GM08714 (cell line): Measurements from ENCODE around the gene FAM149B1.

ENCODE experiments used
- H3K4me3 ChIP-seq: fragments of 200-500 bp; sonication (Bioruptor generic); 2 replicates; pipeline ENCODE4 v1.5.1; 2014; ENCODE audit warnings: mild to moderate bottlenecking, low read length, inconsistent platforms
- ZNF274 ChIP-seq: IDR thresholded peaks from 2 replicates; pipeline ENCODE4 v1.6.1; 2012; ENCODE audit warnings: mild to moderate bottlenecking, low read depth, low read length

The FAM149B1 gene

GRCh38 chr10:73161079-73161478, 6.8 kb upstream of the FAM149B1 start:
- no peak overlapping the region for H3K4me3 ChIP-seq
- TF ChIP-seq ZNF274, result no peak

- no peak for TF ChIP-seq ZNF274
- H3K4me3 ChIP-seq, result no peak overlapping the region
Measured at GRCh38 chr10:73161662-73162061, 6.3 kb upstream of the FAM149B1 start.

DNA sequence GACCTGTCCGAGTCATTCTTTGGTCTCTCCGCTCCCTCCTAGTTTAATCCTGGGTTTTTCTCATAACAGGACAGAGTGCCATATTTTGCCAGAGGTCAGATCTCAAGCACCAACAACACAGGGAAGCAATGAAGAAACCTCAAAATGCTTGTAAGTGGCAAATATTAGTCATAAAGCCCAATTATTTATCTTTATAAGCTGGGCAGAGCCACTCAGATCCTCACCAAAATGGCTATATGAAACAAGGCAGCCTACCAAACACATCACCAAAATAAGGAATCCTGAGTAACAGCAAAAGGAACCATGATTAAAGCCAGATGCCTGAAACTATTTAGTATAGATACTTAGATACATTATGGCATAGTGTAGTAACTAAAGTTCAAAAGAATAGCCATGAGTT, 4.8 kb upstream of the FAM149B1 start:
- no peak overlapping the region for H3K4me3 ChIP-seq
- TF ChIP-seq ZNF274, result no peak

GRCh38 chr10:73166972-73167371, 947 bp upstream of the FAM149B1 start:
- peak overlapping the region; percentile 100 for H3K4me3 ChIP-seq
- no peak for TF ChIP-seq ZNF274

GRCh38 chr10:73167458-73167782, 499 bp upstream of the FAM149B1 start:
- TF ChIP-seq ZNF274, result no peak
- H3K4me3 ChIP-seq, result peak overlapping the region; percentile 100

GRCh38 chr10:73168465-73168803, 515 bp downstream of the FAM149B1 start:
- no peak for TF ChIP-seq ZNF274
- peak overlapping the region; percentile 100 for H3K4me3 ChIP-seq

DNA sequence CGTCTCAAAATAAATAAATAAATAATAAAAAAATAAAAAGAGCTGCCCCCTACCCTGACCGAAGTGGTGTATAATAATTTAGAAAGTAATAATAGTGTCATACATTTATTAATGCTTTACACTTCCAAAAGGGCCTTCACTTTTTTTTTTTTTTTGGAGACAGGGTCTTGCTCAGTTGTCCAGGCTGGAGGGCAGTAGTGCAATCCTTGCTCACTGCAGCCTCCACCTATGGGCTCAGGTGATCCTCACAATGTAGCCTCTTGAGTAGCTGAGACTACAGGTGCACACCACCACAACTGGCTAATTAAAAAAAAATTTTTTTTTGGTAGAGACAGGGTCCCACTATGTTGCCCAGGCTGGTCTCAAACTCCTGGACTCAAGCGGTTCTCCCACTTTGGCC, 1.4 kb downstream of the FAM149B1 start:
- H3K4me3 ChIP-seq, result no peak overlapping the region
- no peak for TF ChIP-seq ZNF274

DNA sequence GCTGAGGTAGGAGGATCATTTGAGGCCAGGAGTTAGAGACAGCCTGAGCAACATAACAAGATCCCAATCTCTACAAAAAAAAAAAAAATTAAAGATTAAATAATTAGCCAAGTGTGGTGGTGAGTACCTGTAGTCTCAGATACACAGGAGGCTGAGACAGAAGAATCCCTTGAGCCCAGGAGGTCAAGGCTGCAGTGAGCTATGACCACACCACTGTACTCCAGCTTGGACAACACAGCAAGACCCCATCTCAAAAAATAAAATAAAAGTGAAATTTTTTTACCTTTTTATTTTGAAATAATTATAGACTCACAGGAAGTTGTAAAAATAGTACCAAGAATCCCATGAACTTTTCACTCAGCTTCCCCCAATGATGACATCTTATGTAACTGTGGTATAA, 4.9 kb downstream of the FAM149B1 start:
- H3K4me3 ChIP-seq, result no peak overlapping the region
- no peak for TF ChIP-seq ZNF274

DNA sequence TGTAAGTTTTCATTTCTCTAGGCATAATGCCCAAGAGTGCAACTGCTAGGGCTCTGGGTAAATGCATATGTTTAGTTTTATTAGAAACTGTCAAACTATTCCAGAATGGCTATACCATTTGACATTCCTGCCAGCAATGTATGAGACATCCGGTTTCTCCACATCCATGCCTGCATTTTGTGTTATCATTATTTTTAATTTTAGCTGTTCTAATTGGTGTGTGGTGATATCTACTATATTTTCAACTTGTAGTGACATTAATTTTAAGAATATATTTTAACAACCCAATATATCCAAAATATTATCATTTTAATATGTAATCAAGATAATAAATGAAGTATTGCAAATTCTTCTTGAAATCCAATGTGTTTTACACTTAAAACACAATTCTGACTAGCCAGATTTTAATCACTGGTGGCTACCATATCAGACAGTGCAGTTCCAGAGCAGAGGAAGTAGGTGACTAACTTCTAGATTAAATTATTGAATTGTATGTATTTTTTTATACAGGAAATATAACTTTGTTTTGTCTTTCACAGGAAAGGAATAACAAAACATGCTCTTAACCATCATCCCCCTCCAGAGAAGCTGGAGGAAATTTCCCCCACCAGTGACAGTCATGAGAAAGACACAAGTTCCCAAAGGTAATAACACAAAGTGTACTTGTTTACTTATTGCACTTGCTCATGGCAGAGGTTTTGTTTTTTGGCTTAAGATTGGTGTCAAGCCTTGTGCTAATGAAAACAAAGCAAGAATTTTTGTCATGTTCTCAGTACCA, 6.4 kb downstream of the FAM149B1 start:
- no peak for TF ChIP-seq ZNF274
- H3K4me3 ChIP-seq, result no peak overlapping the region

GRCh38 chr10:73182568-73182967, 14.6 kb downstream of the FAM149B1 start:
- TF ChIP-seq ZNF274, result no peak
- H3K4me3 ChIP-seq, result no peak overlapping the region

DNA sequence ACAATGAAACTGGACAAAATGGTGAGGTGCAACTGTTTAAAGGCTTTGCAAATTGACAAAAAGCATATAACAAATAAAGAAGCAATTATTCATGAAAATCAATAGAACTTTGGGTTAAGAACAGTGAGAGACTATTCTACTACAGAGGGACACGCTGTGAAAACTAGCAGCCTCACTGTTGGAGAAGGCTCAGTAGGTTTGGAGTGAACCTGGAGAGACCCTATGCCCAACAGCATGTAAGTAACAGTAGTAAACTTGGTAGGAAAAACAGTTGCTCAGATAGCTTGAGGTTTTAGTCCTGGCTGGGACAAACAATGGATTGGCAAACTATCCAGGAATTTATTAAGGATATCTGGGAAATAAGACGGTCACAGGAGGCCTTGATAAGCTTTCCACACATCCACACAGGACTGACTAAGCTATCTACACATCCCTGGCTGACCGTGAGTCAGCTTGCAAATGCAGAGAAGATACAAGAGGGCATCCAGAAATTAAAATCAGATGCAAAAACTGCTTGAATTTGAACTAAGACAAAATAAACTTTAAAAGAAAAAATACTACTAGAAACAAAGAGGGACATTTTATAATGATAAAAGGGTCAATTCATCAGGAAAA, 15.9 kb downstream of the FAM149B1 start:
- TF ChIP-seq ZNF274, result no peak
- no peak overlapping the region for H3K4me3 ChIP-seq

DNA sequence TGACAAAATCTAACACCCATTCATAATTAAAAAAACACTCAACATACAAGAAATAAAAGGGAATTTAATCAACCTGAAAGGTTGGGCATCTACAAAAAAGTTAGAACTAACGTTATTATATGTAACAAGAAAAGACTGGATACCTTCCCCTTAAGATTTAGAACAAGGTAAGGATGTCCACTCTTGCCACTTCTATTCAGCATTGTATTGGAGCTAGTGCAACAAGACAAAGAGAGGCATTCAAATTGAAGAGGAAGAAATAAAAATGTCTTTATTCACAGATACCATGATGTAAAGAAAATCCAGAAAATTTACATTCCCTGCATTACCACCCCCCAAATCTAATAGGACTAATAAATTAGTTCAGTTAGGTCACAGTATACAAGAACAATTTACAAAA, 18.3 kb downstream of the FAM149B1 start:
- TF ChIP-seq ZNF274, result no peak
- no peak overlapping the region for H3K4me3 ChIP-seq

- H3K4me3 ChIP-seq, result no peak overlapping the region
- no peak for TF ChIP-seq ZNF274
Measured at GRCh38 chr10:73190188-73190587, 22.3 kb downstream of the FAM149B1 start.

GRCh38 chr10:73205081-73205480, 37.2 kb downstream of the FAM149B1 start:
- H3K4me3 ChIP-seq, result no peak overlapping the region
- no peak for TF ChIP-seq ZNF274

- TF ChIP-seq ZNF274, result no peak
- no peak overlapping the region for H3K4me3 ChIP-seq
Measured at GRCh38 chr10:73205890-73206289, 38.0 kb downstream of the FAM149B1 start.

DNA sequence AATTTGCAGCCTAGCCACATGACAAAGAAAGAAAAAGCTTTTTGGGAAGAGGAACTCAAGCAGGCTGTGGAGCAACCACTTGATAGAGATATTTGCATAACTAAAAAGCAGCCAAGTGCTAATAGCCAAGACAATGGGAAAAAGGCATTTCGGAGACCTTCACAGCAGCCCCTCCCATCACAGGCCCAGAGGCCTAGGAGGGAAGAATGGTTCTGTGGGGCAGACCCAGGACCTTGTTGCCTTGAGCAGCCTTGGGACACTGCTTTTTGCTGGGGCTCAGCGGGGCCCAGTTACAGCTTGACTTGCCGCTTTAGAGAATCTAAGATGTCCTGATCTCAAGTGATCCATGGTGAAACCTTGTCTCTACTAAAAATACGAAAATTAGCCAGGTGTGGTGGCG, 38.5 kb downstream of the FAM149B1 start:
- TF ChIP-seq ZNF274, result no peak
- H3K4me3 ChIP-seq, result no peak overlapping the region
